Ovary (tissue), 3 donors: ENCODE results near the gene MAP2K2.

Source experiments
- CTCF ChIP-seq, 3 donors: fragments of 450-650 bp in 2 of 3; fragments of 200-600 bp in 1 of 3; IDR thresholded peaks; one replicate each; pipeline versions ENCODE4 v1.5.1 to v1.8.0; 2016 to 2022; ENCODE audit warnings: antibody characterized with exemption in 3 of 3, mild to moderate bottlenecking in 1 of 3
- EP300 ChIP-seq: sonication (generic); formaldehyde crosslinking; IDR thresholded peaks from one replicate; pipeline ENCODE4 v1.6.1; 2017; ENCODE audit warnings: antibody characterized with exemption
- POLR2A ChIP-seq: fragments of 450-650 bp; IDR thresholded peaks from one replicate; pipeline ENCODE4 v1.6.1; 2017; ENCODE audit warnings: antibody characterized with exemption, mild to moderate bottlenecking, moderate library complexity
- donor health status: DM: no; HTN: no; CAD: no.

- TF ChIP-seq CTCF (IDR thresholded peaks at IDR 0.05) (no peak), POLR2A (no peak), EP300 (no peak)
Measured at GRCh38 chr19:4149518-4150288, 25.8 kb upstream of the MAP2K2 start.
